Smooth muscle cell of bladder (primary cell): Measurements from ENCODE around the gene ANGEL2. TPM values are rescaled to one million over a fixed set of nuclear protein-coding genes. Genes with fewer than 3 reads are reported as not detected.

Experiments used
- total RNA-seq: library from RNA; depleted of rRNA; stranded (reverse); fragments of >200 nt; gene quantifications from 2 replicates; pipeline ENCODE4 v1.2.3, GENCODE V29; 2014

ANGEL2 gene, protein sequence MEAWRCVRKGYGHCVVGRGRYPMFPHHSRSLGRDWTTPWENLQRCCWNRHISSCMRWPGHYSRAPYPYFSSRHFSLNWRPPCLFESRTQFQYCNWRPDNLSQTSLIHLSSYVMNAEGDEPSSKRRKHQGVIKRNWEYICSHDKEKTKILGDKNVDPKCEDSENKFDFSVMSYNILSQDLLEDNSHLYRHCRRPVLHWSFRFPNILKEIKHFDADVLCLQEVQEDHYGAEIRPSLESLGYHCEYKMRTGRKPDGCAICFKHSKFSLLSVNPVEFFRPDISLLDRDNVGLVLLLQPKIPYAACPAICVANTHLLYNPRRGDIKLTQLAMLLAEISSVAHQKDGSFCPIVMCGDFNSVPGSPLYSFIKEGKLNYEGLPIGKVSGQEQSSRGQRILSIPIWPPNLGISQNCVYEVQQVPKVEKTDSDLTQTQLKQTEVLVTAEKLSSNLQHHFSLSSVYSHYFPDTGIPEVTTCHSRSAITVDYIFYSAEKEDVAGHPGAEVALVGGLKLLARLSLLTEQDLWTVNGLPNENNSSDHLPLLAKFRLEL
- total RNA-seq, result 41.8 and 43.8 TPM in 2 replicates

DNA sequence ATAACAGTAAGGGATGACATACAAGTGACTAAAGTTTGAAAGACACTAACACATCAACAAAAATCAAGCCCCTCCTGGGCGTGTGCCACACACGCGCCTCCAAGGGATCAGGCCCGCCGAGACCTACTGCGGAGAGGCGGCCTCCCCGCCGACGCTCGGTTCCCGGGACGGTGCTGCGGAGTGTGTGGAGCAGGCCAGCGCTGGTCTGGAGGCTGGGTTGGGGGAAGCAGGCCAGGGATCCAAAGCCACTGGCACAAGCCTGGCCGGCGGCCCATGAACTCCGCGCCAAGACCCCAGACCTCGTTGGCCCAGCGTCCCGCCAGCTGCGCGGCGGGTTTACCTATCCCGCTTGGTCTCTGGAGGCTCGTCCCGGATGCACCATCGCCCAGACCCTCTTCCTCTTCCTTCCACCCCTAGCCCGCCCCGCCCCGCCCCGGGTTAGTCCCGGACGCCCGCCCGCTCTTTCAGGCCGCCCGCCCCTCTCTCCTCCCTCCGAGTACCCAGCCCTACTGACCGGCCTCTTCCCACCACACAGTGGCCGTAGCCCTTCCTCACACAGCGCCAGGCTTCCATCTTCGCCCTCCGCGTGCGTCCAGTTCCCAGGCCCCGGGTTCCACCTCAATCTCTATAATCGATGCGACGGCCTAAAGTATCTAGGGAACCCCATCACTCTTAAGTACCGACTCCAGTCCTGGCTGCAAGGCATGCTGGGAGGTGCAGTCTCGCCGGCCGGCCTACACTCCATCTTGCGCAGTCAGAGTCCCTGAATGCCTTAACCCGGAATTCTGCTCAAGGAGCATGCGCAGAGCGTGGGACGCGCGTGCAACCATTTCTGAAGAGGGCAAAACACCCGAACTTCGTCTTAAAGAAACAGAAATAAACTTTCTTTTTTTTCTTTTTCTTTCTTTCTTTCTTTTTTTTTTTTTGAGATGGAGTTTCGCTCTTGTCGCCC is at the start of gene ANGEL2:
TSS of gene ANGEL2 (minus strand) at position 769 of the 952 bp plus-strand sequence. CDS start at position 573, 196 bp downstream.

DNA sequence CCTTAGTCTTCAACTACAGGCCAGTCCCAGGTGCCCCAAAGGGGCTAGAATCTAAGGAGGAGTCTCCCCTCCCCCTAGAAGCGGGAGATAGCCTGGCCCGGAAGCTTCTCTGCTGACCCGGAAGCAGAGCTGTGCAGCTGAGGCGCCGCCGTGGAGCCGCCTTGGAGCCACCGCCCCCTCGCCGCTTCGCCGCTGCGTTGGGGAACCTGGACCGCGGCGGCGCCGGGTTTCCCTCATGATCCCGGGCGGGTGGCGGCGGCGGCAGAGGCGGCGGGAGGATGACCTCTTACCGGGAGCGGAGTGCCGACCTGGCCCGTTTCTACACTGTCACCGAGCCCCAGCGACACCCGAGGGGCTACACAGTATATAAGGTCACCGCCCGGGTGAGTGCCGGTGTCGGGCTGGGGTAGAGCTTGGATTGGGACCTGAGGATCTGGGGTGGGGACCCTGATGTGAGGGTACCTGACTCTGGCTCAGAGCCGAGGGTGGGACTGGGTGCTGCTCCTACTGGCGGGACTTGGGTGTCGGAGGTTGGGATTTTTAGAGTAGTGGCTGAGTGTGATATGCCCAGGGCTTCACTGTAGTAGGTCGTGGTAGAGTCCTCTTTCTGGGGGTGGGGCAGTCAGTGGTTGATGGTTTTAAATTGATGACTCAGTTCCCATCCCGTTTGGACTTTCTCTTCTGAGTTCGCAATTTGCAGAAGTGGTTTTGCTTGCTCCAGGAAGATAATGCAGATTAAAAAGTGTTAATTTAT is 35.6 kb upstream of the ANGEL2 start, which contains the start of gene RPS6KC1:
TSS of gene RPS6KC1 (plus strand) at position 115 of the 754 bp plus-strand sequence. CDS start at position 279, 164 bp downstream.

DNA sequence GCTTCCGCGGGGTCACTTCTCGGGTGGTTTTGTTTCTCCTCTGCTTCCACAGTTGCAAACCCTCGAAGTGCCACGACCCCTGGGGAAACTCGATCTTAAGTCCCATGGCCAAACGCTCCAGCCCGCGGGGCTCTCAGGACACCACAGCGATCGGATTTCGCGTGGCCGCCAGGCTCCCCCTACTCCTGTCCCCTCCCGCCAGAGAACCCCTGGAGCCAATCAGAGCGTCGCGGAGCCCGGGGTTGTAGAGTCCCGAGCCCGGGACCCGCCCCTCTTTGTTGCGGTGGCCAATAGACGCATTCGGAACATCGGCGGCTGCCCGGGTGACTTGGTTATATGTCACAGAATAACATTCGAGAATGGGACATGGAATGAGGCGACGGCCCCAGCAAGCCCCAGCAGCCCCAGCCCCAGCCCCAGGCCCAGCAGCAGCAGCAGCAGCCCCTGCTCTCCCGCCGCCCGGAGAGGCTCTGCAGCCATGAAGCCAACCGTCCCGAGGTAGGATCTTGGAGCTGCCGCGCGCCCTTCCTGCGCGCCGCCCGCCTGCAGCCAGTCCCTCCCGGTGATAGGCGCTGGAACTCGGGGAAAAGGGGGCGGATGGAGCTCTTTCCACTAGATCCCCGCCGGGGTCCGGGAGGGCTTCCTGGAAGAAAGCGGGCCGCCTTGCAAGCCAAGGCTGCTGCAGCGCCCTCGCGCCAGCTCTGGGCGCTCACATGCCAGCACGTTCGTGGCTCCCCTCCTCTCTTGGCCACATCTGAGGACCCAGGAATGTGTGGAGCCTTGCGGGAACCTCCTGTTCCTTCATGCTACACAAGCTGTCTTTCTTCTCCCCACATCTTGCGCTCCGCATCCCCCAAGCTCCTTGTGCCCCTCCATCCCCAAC is 65.2 kb downstream of the ANGEL2 start, which contains the start of gene VASH2:
TSS of gene VASH2 (plus strand) at position 299 of the 883 bp plus-strand sequence. CDS start 1,002 bp downstream, outside the sequence.

Other genes starting within 250 kb of the ANGEL2 start
- gene NSL1, start 224.1 kb downstream of the ANGEL2 start, total RNA-seq, result 22.3 and 22.9 TPM in 2 replicates
- 16.8 and 20.1 TPM in 2 replicates for gene TATDN3, start 224.0 kb downstream of the ANGEL2 start, total RNA-seq
- gene SPATA45, start 168.2 kb downstream of the ANGEL2 start, total RNA-seq, result 0.28 TPM in 1 of 2 replicates, not detected in the other
- gene FLVCR1, start 157.6 kb downstream of the ANGEL2 start, total RNA-seq, result 7.3 and 8.2 TPM in 2 replicates
- 1.2 and 3.0 TPM in 2 replicates for gene VASH2, start 65.3 kb downstream of the ANGEL2 start, total RNA-seq
- gene RPS6KC1, start 35.4 kb upstream of the ANGEL2 start, total RNA-seq, result 27.3 and 28.8 TPM in 2 replicates